Peyer's patch (tissue), 4 donors: Measurements from ENCODE around the gene MYT1.

Experiments
- CTCF ChIP-seq, 6 experiments: fragments of 450-650 bp in 4 of 6; fragments of 200-600 bp in 2 of 6; sonication (generic) in 1 of 6; IDR thresholded peaks; one replicate each; pipeline ENCODE4 v1.5.1; 2017 to 2019; ENCODE audit warnings: antibody characterized with exemption in 6 of 6, mild to moderate bottlenecking in 3 of 6, moderate library complexity in 1 of 6
- POLR2A ChIP-seq, 2 donors: fragments of 450-650 bp; IDR thresholded peaks; one replicate each; pipeline ENCODE4 v1.5.1; 2017; ENCODE audit warnings: antibody characterized with exemption in 2 of 2, mild to moderate bottlenecking in 2 of 2, moderate library complexity in 2 of 2

GRCh38 chr20:64115171-64115911, 48.9 kb upstream of the MYT1 start:
- TF ChIP-seq CTCF (IDR thresholded peaks at IDR 0.05) (no peak), POLR2A (IDR thresholded peaks at IDR 0.05) (no peak)
